K562 (cell line): ENCODE measurements around the gene DNM1. TPM values are rescaled to one million over a fixed set of nuclear protein-coding genes. Genes with fewer than 3 reads are reported as not detected.

Experiments used
- CCNT2 ChIP-seq: IDR thresholded peaks from 2 replicates; pipeline ENCODE4 v1.6.1; 2011; ENCODE audit warnings: borderline replicate concordance, low read depth, mild to moderate bottlenecking, moderate library complexity, mixed read lengths, low read length; ENCODE audit not compliant: insufficient read length; ENCODE audit errors: extremely low read depth
- HIVEP1 ChIP-seq: fragments of 250-450 bp; sonication (Bioruptor Pico); IDR thresholded peaks from 2 replicates; pipeline ENCODE4 v1.4.0; 2020; ENCODE audit warnings: mild to moderate bottlenecking
- LEF1 ChIP-seq: fragments of 450-650 bp; IDR thresholded peaks from 2 replicates; pipeline ENCODE4 v1.6.1; 2016; ENCODE audit warnings: mild to moderate bottlenecking
- MITF ChIP-seq: IDR thresholded peaks from 2 replicates; pipeline ENCODE4 v1.6.1; 2014; ENCODE audit warnings: antibody characterized with exemption
- NFYB ChIP-seq: IDR thresholded peaks from 2 replicates; pipeline ENCODE4 v1.6.1; 2011; ENCODE audit warnings: mild to moderate bottlenecking, moderate library complexity; ENCODE audit not compliant: insufficient read length; ENCODE audit errors: extremely low read depth
- NRF1 ChIP-seq, 2 experiments: fragments of 450-650 bp; IDR thresholded peaks in 1 of 2; conservative IDR thresholded peaks in 1 of 2; 2 replicates each; pipeline ENCODE4 v1.6.1; 2014; ENCODE audit warnings: mild to moderate bottlenecking in 2 of 2
- TRIM24 ChIP-seq, 2 experiments: fragments of 450-650 bp; IDR thresholded peaks; 2 replicates each; pipeline ENCODE4 v1.6.1; 2016
- ZBTB9 ChIP-seq: fragments of 450-650 bp; formaldehyde crosslinking; IDR thresholded peaks from 2 replicates; pipeline ENCODE4 v1.4.0; 2020; ENCODE audit warnings: mild to moderate bottlenecking, moderate library complexity
- ZKSCAN1 ChIP-seq: fragments of 150-350 bp; IDR thresholded peaks from 2 replicates; pipeline ENCODE4 v1.6.1; 2016; ENCODE audit warnings: low read depth, low read length
- ZNF124 ChIP-seq: sonication (generic); formaldehyde crosslinking; IDR thresholded peaks from 2 replicates; pipeline ENCODE4 v1.8.1; 2022; ENCODE audit warnings: missing genetic modification reagents
- ZNF197 ChIP-seq: fragments of 200-800 bp; sonication (Bioruptor generic); IDR thresholded peaks from 2 replicates; pipeline ENCODE4 v1.6.1; 2016; ENCODE audit warnings: low read depth, missing genetic modification characterization, missing compliant biosample characterization
- polyA plus RNA-seq, 8 experiments: library from polyadenylated mRNA; depleted of rRNA in 4 of 8; stranded (reverse) in 5 of 8; unstranded in 3 of 8; fragments of >200 nt; fragmentation: Nextera tagmentation in 2 of 8; fragmentation: Illumina TruSeq in 1 of 8; extraction: Ambion mirVana in 2 of 8; extraction: Trizol in 1 of 8; gene quantifications; 2 replicates each; pipeline versions ENCODE4 v1.2.1 to v1.2.3, GENCODE V29; 2011 to 2014; ENCODE audit warnings: inconsistent platforms in 1 of 8, missing spikeins in 1 of 8
- total RNA-seq, 7 experiments: library from RNA; depleted of rRNA in 6 of 7; stranded (reverse); fragments of >200 nt in 6 of 7; fragmentation: Illumina TruSeq in 2 of 7; extraction: Trizol in 2 of 7; gene quantifications; 2 replicates each; pipeline versions ENCODE4 v1.2.1 to v1.2.3, GENCODE V29; 2011 to 2021; ENCODE audit warnings: low replicate concordance in 1 of 7

The DNM1 gene
- total and polyA plus RNA-seq, 9 of the 15 experiments (the other 6 are each of a cell fraction or from before 2014, with no cell fraction given) = 0.39 to 23.1 (median 9.1) TPM

GRCh38 chr9:128203024-128203706 is at the start of gene DNM1 (continued):
- TF ChIP-seq MITF = no peak
- TF ChIP-seq ZBTB9 (CRISPR knock-in tag) = peak; percentile 93
- no peak for TF ChIP-seq CCNT2
- no peak for TF ChIP-seq ZNF197 (CRISPR knock-in tag)
- TF ChIP-seq HIVEP1 = peak; percentile 85; the same call in 1 of the 2 replicates
- no peak for TF ChIP-seq ZNF124 (CRISPR knock-in tag)
- no peak for TF ChIP-seq TRIM24 (IDR thresholded peaks at IDR 0.05)
- TF ChIP-seq ZKSCAN1 = peak; percentile 57; the same call in 1 of the 2 replicates
- peak; percentile 94 to 96 for TF ChIP-seq NRF1 (conservative IDR thresholded peaks at IDR 0.05 in 1 of 2, IDR thresholded peaks at IDR 0.05 in 1 of 2)
- TF ChIP-seq NFYB = no peak
- TF ChIP-seq LEF1 = no peak
